PFSK-1 (cell line): ENCODE results near the gene BRAF.

Experiments
- POLR2AphosphoS5 ChIP-seq: IDR thresholded peaks from 2 replicates; pipeline ENCODE4 v1.6.1; 2012; ENCODE audit warnings: low read depth, mild to moderate bottlenecking, control low read depth, low read length, moderate library complexity
- SIN3A ChIP-seq: IDR thresholded peaks from 2 replicates; pipeline ENCODE4 v1.6.1; 2012; ENCODE audit warnings: mild to moderate bottlenecking, low read length, moderate library complexity, borderline replicate concordance; ENCODE audit not compliant: insufficient read depth
- TAF1 ChIP-seq: IDR thresholded peaks from 2 replicates; pipeline ENCODE4 v1.6.1; 2012; ENCODE audit warnings: low read length, control low read depth, borderline replicate concordance; ENCODE audit not compliant: insufficient read depth
- TF ChIP-seq, protein P1 (sequence below), 2 experiments: IDR thresholded peaks; 2 replicates each; pipeline versions ENCODE4 v1.6.1 to v1.8.0; 2011 to 2012; ENCODE audit warnings: low read depth in 2 of 2, low read length in 2 of 2, control low read depth in 1 of 2, inconsistent platforms in 1 of 2, mild to moderate bottlenecking in 1 of 2, moderate library complexity in 1 of 2; ENCODE audit not compliant: insufficient read depth in 1 of 2

DNA sequence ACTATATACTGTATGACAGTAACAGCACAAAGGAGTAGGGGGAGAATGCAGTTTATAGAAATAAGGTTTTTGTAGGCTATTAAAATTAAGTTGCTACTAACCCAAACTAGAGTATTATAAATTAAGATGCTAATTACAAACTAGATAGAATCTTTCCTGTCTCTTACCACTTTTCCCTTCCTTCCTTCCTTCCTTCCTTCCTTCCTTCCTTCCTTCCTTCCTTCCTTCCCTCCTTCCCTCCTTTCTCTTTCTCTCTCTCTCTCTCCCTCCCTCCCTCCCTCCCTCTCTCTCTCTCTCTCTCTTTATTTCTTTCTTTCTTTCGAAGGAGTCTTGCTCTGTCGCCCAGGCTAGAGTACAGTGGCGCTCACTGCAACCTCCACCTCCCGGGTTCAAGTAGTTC, 36.4 kb upstream of the BRAF start:
- TF ChIP-seq SIN3A = no peak
- no peak for TF ChIP-seq POLR2AphosphoS5
- TF ChIP-seq, protein P1, sequence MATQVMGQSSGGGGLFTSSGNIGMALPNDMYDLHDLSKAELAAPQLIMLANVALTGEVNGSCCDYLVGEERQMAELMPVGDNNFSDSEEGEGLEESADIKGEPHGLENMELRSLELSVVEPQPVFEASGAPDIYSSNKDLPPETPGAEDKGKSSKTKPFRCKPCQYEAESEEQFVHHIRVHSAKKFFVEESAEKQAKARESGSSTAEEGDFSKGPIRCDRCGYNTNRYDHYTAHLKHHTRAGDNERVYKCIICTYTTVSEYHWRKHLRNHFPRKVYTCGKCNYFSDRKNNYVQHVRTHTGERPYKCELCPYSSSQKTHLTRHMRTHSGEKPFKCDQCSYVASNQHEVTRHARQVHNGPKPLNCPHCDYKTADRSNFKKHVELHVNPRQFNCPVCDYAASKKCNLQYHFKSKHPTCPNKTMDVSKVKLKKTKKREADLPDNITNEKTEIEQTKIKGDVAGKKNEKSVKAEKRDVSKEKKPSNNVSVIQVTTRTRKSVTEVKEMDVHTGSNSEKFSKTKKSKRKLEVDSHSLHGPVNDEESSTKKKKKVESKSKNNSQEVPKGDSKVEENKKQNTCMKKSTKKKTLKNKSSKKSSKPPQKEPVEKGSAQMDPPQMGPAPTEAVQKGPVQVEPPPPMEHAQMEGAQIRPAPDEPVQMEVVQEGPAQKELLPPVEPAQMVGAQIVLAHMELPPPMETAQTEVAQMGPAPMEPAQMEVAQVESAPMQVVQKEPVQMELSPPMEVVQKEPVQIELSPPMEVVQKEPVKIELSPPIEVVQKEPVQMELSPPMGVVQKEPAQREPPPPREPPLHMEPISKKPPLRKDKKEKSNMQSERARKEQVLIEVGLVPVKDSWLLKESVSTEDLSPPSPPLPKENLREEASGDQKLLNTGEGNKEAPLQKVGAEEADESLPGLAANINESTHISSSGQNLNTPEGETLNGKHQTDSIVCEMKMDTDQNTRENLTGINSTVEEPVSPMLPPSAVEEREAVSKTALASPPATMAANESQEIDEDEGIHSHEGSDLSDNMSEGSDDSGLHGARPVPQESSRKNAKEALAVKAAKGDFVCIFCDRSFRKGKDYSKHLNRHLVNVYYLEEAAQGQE (IDR thresholded peaks at IDR 0.05; ENCODE audit: insufficient read depth in 1 of 2, low read depth in 2 of 2, low read length in 2 of 2) = no peak
- no peak for TF ChIP-seq TAF1
